Sigmoid colon (tissue), 4 donors: ENCODE measurements around the gene SLC44A5.

ENCODE experiments used
- CTCF ChIP-seq, 4 experiments: fragments of 450-650 bp in 3 of 4; fragments of 200-600 bp in 1 of 4; IDR thresholded peaks; one replicate each; pipeline ENCODE4 v1.5.1; 2016 to 2019; ENCODE audit warnings: antibody characterized with exemption in 4 of 4, mild to moderate bottlenecking in 3 of 4, moderate library complexity in 2 of 4
- POLR2A ChIP-seq, 2 donors: fragments of 450-650 bp; IDR thresholded peaks; one replicate each; pipeline ENCODE4 v1.6.1; 2016; ENCODE audit warnings: antibody characterized with exemption in 2 of 2, mild to moderate bottlenecking in 2 of 2, moderate library complexity in 2 of 2
- POLR2AphosphoS5 ChIP-seq, 4 donors: sonication (generic); formaldehyde crosslinking; IDR thresholded peaks; one replicate each; pipeline ENCODE4 v1.6.1; 2017; ENCODE audit warnings: antibody characterized with exemption in 4 of 4

- TF ChIP-seq CTCF (IDR thresholded peaks at IDR 0.05) (no peak), POLR2A (IDR thresholded peaks at IDR 0.05) (no peak), POLR2AphosphoS5 (IDR thresholded peaks at IDR 0.05) (no peak)
Observed at GRCh38 chr1:75423616-75424015, 187.3 kb downstream of the SLC44A5 start.
